ENCODE results near the gene SEH1L. TPM values are rescaled to one million over a fixed set of nuclear protein-coding genes. Genes with fewer than 3 reads are reported as not detected.

The SEH1L gene
- total RNA-seq, 1 experiment from 2014 or later = 61.2 TPM

DNA sequence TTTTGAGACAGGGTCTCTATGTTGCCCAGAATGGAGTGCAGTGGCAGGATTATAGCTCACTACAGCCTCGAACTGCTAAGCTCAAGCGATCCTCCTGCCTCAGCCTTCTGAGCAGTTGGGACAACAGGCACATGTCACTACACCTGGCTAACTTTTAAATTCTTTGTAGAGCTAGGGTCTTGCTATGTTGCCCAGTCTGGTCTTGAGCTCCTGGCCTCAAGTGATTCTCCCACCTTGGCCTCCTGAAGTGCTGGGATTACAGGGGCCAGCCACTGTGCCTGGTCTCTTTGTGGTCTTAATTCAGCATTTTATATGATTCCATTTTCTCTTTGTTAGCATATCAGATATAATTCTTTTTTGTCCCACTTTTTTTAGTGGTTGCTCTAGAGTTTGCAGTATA is 77.4 kb downstream of the SEH1L start:
- no TSS peak for BruUV-seq (replicated peaks)
- H3K4me1 ChIP-seq (ENCODE audit: insufficient read depth, low read length) = no peaks in the 10 kb centered on the region
- no peaks in the 10 kb centered on the region for H3K27me3 ChIP-seq (ENCODE audit: low read length)
- TF ChIP-seq, protein P1, sequence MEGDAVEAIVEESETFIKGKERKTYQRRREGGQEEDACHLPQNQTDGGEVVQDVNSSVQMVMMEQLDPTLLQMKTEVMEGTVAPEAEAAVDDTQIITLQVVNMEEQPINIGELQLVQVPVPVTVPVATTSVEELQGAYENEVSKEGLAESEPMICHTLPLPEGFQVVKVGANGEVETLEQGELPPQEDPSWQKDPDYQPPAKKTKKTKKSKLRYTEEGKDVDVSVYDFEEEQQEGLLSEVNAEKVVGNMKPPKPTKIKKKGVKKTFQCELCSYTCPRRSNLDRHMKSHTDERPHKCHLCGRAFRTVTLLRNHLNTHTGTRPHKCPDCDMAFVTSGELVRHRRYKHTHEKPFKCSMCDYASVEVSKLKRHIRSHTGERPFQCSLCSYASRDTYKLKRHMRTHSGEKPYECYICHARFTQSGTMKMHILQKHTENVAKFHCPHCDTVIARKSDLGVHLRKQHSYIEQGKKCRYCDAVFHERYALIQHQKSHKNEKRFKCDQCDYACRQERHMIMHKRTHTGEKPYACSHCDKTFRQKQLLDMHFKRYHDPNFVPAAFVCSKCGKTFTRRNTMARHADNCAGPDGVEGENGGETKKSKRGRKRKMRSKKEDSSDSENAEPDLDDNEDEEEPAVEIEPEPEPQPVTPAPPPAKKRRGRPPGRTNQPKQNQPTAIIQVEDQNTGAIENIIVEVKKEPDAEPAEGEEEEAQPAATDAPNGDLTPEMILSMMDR (conservative IDR thresholded peaks at IDR 0.05; ENCODE audit: low read depth, low read length) = no peak
- TF ChIP-seq EZH2 (IDR thresholded peaks at IDR 0.05; ENCODE audit: low read length, unreplicated experiment) = no peak
- no peak for TF ChIP-seq EZH2phosphoT487 (IDR thresholded peaks at IDR 0.05; ENCODE audit: borderline replicate concordance, low read length)
- no peak overlapping the region for H3K4me2 ChIP-seq (ENCODE audit: low read length)
- H3K9me3 ChIP-seq (ENCODE audit: low read length) = no peaks in the 10 kb centered on the region
- H3K36me3 ChIP-seq (ENCODE audit: low read depth, low read length) = peaks cover 62% of the 10 kb centered on the region
- H3K79me2 ChIP-seq (ENCODE audit: low read length) = peaks cover 42% of the 10 kb centered on the region
- H2AFZ ChIP-seq (ENCODE audit: low read length) = no peak overlapping the region
- no peak for DNase-seq
- ChIA-PET CTCF (no interaction called here), POLR2A (ENCODE audit: unreplicated experiment) (no interaction called here)
- no peak for ATAC-seq
- H4K20me1 ChIP-seq (ENCODE audit: low read length) = no peaks in the 10 kb centered on the region
- intact Hi-C loops (cut with micrococcal nuclease) = no loop called here
- no peaks in the 10 kb centered on the region for H3K9me2 ChIP-seq (replicated peaks; ENCODE audit: low read length)
- no peak overlapping the region for H3K9ac ChIP-seq (ENCODE audit: low read length)
- H3K4me3 ChIP-seq (ENCODE audit: low read length) = no peak overlapping the region
- no peaks in the 10 kb centered on the region for H3F3A ChIP-seq (ENCODE audit: low read length, unreplicated experiment)
- no peak overlapping the region for H3K27ac ChIP-seq (ENCODE audit: low read length)

DNA sequence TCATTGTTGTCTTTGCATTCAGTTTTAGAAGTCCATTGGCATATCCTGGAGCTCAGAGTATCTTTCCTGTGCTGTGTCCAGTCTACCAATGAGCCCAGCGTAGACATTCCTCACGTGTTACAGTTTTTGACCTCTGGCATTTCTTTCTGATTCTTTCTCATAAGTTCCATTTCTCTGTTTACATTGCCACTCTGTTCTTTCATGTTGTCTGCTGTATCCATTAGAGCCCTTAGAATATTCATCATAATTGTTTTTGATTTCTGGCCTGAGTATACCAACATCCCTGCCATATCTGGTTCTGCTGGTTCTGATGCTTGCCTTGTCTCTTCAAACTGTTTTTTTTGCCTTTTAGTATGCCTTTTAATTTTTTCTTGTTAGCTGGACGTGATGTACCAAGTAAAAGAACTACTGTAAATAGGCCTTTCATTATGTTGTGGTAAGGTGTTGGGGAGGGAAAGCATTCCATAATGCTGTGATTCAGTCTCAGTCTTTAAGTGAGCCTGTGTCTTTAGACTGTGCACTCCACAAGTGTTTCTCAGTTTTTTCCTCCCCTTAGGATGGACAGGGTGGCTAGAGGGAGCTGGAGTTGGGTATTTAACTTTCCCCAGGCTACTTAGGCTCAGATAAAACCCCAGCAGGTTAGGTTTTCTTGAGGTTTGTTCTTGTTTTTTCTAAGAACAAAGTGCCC is 78.9 kb downstream of the SEH1L start:
- Histone ChIP-seq H3K4me2 (ENCODE audit: low read length) (no peak overlapping the region), H3K27ac (ENCODE audit: low read length) (no peak overlapping the region), H3F3A (ENCODE audit: low read length, unreplicated experiment) (no peaks in the 10 kb centered on the region), H2AFZ (ENCODE audit: low read length) (no peak overlapping the region), H3K4me1 (ENCODE audit: insufficient read depth, low read length) (no peaks in the 10 kb centered on the region), H3K4me3 (ENCODE audit: low read length) (no peak overlapping the region), H4K20me1 (ENCODE audit: low read length) (no peaks in the 10 kb centered on the region), H3K27me3 (ENCODE audit: low read length) (no peaks in the 10 kb centered on the region), H3K9me3 (ENCODE audit: low read length) (no peaks in the 10 kb centered on the region), H3K79me2 (ENCODE audit: low read length) (peaks cover 27% of the 10 kb centered on the region), H3K9ac (ENCODE audit: low read length) (no peak overlapping the region), H3K9me2 (replicated peaks; ENCODE audit: low read length) (no peaks in the 10 kb centered on the region), H3K36me3 (ENCODE audit: low read depth, low read length) (peaks cover 59% of the 10 kb centered on the region)
- BruUV-seq (replicated peaks) = no TSS peak
- TF ChIP-seq EZH2phosphoT487 (IDR thresholded peaks at IDR 0.05; ENCODE audit: borderline replicate concordance, low read length) (no peak), EZH2 (IDR thresholded peaks at IDR 0.05; ENCODE audit: low read length, unreplicated experiment) (no peak)
- TF ChIP-seq, protein P1 (conservative IDR thresholded peaks at IDR 0.05; ENCODE audit: low read depth, low read length) = no peak
- POLR2A ChIA-PET (ENCODE audit: unreplicated experiment) = interaction anchor here (0.6 kb wide), 1 partner anchor 20 kb away, joined by 4 read pairs; no protein-coding TSS in a partner anchor
- CTCF ChIA-PET = no interaction called here
- ATAC-seq = no peak; the same call in 1 of the 2 replicates
- DNase-seq = no peak
- intact Hi-C loops (cut with micrococcal nuclease) = no loop called here

DNA sequence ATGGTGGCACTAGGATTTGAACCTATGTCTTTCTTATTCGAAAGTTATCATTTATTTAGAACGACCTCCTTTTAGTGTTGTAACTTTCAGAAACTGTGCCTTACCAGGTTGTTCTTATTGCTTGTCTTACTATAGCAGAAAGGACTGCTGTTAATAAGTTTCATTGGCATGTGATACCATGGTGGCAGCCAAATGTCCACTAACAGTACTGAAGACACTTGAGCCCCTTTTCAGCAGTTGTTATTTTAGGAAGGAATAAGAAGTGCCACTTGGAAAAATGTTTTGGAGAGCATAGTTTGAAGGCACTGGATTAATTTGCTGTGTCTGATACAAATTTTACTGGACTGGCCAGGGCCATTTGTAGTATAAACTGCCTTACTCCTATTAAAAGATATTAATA is 81.1 kb downstream of the SEH1L start:
- no peak overlapping the region for H3K4me2 ChIP-seq (ENCODE audit: low read length)
- H3K9me2 ChIP-seq (replicated peaks; ENCODE audit: low read length) = no peaks in the 10 kb centered on the region
- H3K27ac ChIP-seq (ENCODE audit: low read length) = no peak overlapping the region
- no peaks in the 10 kb centered on the region for H3K9me3 ChIP-seq (ENCODE audit: low read length)
- peaks cover 11% of the 10 kb centered on the region for H3K79me2 ChIP-seq (ENCODE audit: low read length)
- intact Hi-C loops (cut with micrococcal nuclease) = no loop called here
- TF ChIP-seq EZH2 (IDR thresholded peaks at IDR 0.05; ENCODE audit: low read length, unreplicated experiment) = no peak
- TF ChIP-seq, protein P1 (conservative IDR thresholded peaks at IDR 0.05; ENCODE audit: low read depth, low read length) = no peak
- ATAC-seq (no peak), DNase-seq (no peak)
- no peaks in the 10 kb centered on the region for H3K27me3 ChIP-seq (ENCODE audit: low read length)
- H3K4me1 ChIP-seq (ENCODE audit: insufficient read depth, low read length) = no peaks in the 10 kb centered on the region
- H3F3A ChIP-seq (ENCODE audit: low read length, unreplicated experiment) = no peaks in the 10 kb centered on the region
- ChIA-PET CTCF (no interaction called here), POLR2A (ENCODE audit: unreplicated experiment) (no interaction called here)
- no peak overlapping the region for H3K4me3 ChIP-seq (ENCODE audit: low read length)
- no peak overlapping the region for H2AFZ ChIP-seq (ENCODE audit: low read length)
- no TSS peak for BruUV-seq (replicated peaks)
- peaks cover 59% of the 10 kb centered on the region for H3K36me3 ChIP-seq (ENCODE audit: low read depth, low read length)
- H4K20me1 ChIP-seq (ENCODE audit: low read length) = no peaks in the 10 kb centered on the region
- no peak overlapping the region for H3K9ac ChIP-seq (ENCODE audit: low read length)

Data from PC-3 (cell line).